OCI-LY3 (cell line): ENCODE data around the gene PATJ.
"Not testable (repeated sequence)": the region's sequence is repeated elsewhere in the genome, so short reads cannot be mapped to it uniquely, and the experiment has no call there.

Experiments used
- H2AFZ ChIP-seq: fragments of 200-600, 300-600 bp; shearing (Covaris generic); 2 replicates; pipeline ENCODE4 v1.6.0; 2014; ENCODE audit warnings: antibody characterized with exemption, low read depth, low read length
- H3K27ac ChIP-seq: fragments of 200-600, 300-600 bp; sonication (generic); 2 replicates; pipeline ENCODE4 v1.5.1; 2014; ENCODE audit warnings: mild to moderate bottlenecking, low read length, moderate library complexity, mixed read lengths
- H3K27me3 ChIP-seq: fragments of 200-600, 300-600 bp; sonication (generic); 2 replicates; pipeline ENCODE4 v1.6.1; 2014; ENCODE audit warnings: low read depth, low read length, mixed read lengths
- H3K36me3 ChIP-seq: fragments of 200-600, 300-600 bp; sonication (generic); replicated peaks from 2 replicates; pipeline ENCODE3; 2014; ENCODE audit warnings: low read depth, low read length, mixed read lengths
- H3K4me1 ChIP-seq: fragments of 300-600, 200-600 bp; sonication (generic); 2 replicates; pipeline ENCODE4 v1.6.1; 2014; ENCODE audit warnings: low read length, mixed read lengths
- H3K4me2 ChIP-seq: fragments of 200-600, 300-600 bp; sonication (generic); 2 replicates; pipeline ENCODE4 v1.6.1; 2014; ENCODE audit warnings: low read length, mixed read lengths
- H3K4me3 ChIP-seq: fragments of 300-600, 200-600 bp; sonication (generic); 2 replicates; pipeline ENCODE4 v1.5.1; 2014; ENCODE audit warnings: antibody characterized with exemption, mild to moderate bottlenecking, low read length, moderate library complexity
- H3K79me2 ChIP-seq: fragments of 300-600, 200-600 bp; shearing (Covaris generic); 2 replicates; pipeline ENCODE4 v1.6.1; 2014; ENCODE audit warnings: mild to moderate bottlenecking, low read length, mixed read lengths
- H3K9ac ChIP-seq: fragments of 300-600, 200-600 bp; shearing (Covaris generic); 2 replicates; pipeline ENCODE4 v1.6.0; 2014; ENCODE audit warnings: mild to moderate bottlenecking, low read length, moderate library complexity
- H3K9me3 ChIP-seq: fragments of 200-600, 300-600 bp; shearing (Covaris generic); 2 replicates; pipeline ENCODE4 v1.6.1; 2014; ENCODE audit warnings: low read length, mixed read lengths; ENCODE audit not compliant: insufficient read depth
- H4K20me1 ChIP-seq: fragments of 200-600, 300-600 bp; sonication (generic); 2 replicates; pipeline ENCODE4 v1.6.1; 2016; ENCODE audit warnings: low read length, mixed read lengths; ENCODE audit not compliant: insufficient read depth
- CTCF ChIP-seq: fragments of 200-600, 300-600 bp; sonication (generic); IDR thresholded peaks from 2 replicates; pipeline ENCODE4 v1.5.1; 2014; ENCODE audit warnings: antibody characterized with exemption, low read length, low read depth
- EZH2phosphoT487 ChIP-seq: fragments of 200-600 bp; shearing (Covaris generic); IDR thresholded peaks from 2 replicates; pipeline ENCODE4 v1.6.1; 2018; ENCODE audit warnings: antibody characterized with exemption, mixed run types, low read depth

Gene PATJ

GRCh38 chr1:61842036-61842435 is 99.8 kb downstream of the PATJ start:
- Histone ChIP-seq H4K20me1 (no peaks in the 10 kb centered on the region), H3K4me2 (no peak overlapping the region), H3K36me3 (no peaks in the 10 kb centered on the region), H3K4me3 (no peak overlapping the region), H3K27me3 (no peaks in the 10 kb centered on the region), H3K9ac (no peak overlapping the region), H2AFZ (no peak overlapping the region), H3K27ac (no peak overlapping the region), H3K79me2 (no peaks in the 10 kb centered on the region), H3K9me3 (no peaks in the 10 kb centered on the region), H3K4me1 (no peaks in the 10 kb centered on the region)
- no peak for TF ChIP-seq CTCF
- no peak for TF ChIP-seq EZH2phosphoT487

DNA sequence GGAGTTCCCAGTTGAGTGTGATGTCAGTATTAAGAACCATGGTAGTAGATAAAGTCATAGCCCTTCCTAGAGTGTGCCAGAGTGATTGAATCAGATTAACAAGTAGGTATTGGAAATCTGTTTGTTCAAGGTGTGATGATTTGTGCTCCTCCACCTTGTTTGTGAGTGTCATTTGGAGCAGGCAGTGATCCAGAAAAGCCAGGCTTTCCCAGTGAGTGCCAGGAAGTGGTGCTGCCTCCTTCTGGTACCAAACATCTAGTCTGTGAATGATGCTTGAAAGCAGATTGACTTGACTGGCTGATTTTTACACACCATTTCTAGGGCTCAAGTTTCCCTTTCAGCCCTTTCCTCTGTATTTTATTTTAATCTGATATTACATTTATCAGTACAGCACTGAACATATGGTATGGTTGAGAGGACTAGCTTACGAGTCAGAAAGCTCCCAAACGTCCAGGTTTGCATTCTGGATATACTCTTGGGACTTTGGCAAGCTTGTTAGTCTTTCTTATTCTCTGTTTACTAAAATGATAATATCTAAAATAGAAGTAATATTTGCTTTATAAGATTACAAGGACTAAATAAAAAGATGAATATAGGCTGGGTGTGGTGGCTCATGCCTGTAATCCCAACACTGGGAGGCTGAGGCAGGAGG is 100.7 kb downstream of the PATJ start:
- Histone ChIP-seq H3K27ac (no peak overlapping the region), H3K9me3 (no peaks in the 10 kb centered on the region), H3K4me1 (no peaks in the 10 kb centered on the region), H3K27me3 (no peaks in the 10 kb centered on the region), H4K20me1 (no peaks in the 10 kb centered on the region), H3K36me3 (no peaks in the 10 kb centered on the region), H3K4me3 (no peak overlapping the region), H2AFZ (no peak overlapping the region), H3K79me2 (no peaks in the 10 kb centered on the region), H3K9ac (no peak overlapping the region), H3K4me2 (no peak overlapping the region)
- TF ChIP-seq CTCF, result no peak
- no peak for TF ChIP-seq EZH2phosphoT487

GRCh38 chr1:61844006-61844405 is 101.7 kb downstream of the PATJ start:
- Histone ChIP-seq H3K4me2 (no peak overlapping the region), H3K79me2 (no peaks in the 10 kb centered on the region), H3K27ac (no peak overlapping the region), H2AFZ (no peak overlapping the region), H3K4me1 (no peaks in the 10 kb centered on the region), H3K9me3 (no peaks in the 10 kb centered on the region), H3K27me3 (no peaks in the 10 kb centered on the region), H3K4me3 (no peak overlapping the region), H3K9ac (no peak overlapping the region), H4K20me1 (no peaks in the 10 kb centered on the region), H3K36me3 (no peaks in the 10 kb centered on the region)
- no peak for TF ChIP-seq CTCF

GRCh38 chr1:61844664-61845063 is 102.4 kb downstream of the PATJ start:
- not testable (repeated sequence) for H3K79me2 ChIP-seq, H3K4me2 ChIP-seq, H3K36me3 ChIP-seq, H3K4me1 ChIP-seq, H3K9ac ChIP-seq, H3K27me3 ChIP-seq, H3K9me3 ChIP-seq, H3K27ac ChIP-seq, H2AFZ ChIP-seq, H3K4me3 ChIP-seq, H4K20me1 ChIP-seq

GRCh38 chr1:61851235-61851634 is 109.0 kb downstream of the PATJ start:
- no peak for TF ChIP-seq EZH2phosphoT487
- TF ChIP-seq CTCF, result no peak
- no peaks in the 10 kb centered on the region for H3K9me3 ChIP-seq

More at GRCh38 chr1:61851235-61851634, 109.0 kb downstream of the PATJ start:
- Histone ChIP-seq H3K27ac (no peak overlapping the region), H3K4me2 (no peak overlapping the region), H3K79me2 (no peaks in the 10 kb centered on the region), H3K9ac (no peak overlapping the region), H4K20me1 (no peaks in the 10 kb centered on the region), H3K4me1 (no peaks in the 10 kb centered on the region), H3K27me3 (no peaks in the 10 kb centered on the region), H3K36me3 (no peaks in the 10 kb centered on the region), H2AFZ (no peak overlapping the region), H3K4me3 (no peak overlapping the region)
